ENCODE data around the gene DHX30.
"Not testable (repeated sequence)": the region's sequence is repeated elsewhere in the genome, so short reads cannot be mapped to it uniquely, and the experiment has no call there.

GRCh38 chr3:47829482-47829881 is 26.5 kb downstream of the DHX30 start:
- TF ChIP-seq, protein P1, sequence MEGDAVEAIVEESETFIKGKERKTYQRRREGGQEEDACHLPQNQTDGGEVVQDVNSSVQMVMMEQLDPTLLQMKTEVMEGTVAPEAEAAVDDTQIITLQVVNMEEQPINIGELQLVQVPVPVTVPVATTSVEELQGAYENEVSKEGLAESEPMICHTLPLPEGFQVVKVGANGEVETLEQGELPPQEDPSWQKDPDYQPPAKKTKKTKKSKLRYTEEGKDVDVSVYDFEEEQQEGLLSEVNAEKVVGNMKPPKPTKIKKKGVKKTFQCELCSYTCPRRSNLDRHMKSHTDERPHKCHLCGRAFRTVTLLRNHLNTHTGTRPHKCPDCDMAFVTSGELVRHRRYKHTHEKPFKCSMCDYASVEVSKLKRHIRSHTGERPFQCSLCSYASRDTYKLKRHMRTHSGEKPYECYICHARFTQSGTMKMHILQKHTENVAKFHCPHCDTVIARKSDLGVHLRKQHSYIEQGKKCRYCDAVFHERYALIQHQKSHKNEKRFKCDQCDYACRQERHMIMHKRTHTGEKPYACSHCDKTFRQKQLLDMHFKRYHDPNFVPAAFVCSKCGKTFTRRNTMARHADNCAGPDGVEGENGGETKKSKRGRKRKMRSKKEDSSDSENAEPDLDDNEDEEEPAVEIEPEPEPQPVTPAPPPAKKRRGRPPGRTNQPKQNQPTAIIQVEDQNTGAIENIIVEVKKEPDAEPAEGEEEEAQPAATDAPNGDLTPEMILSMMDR (conservative IDR thresholded peaks at IDR 0.05) = not testable (repeated sequence)
- TF ChIP-seq ZFX (IDR thresholded peaks at IDR 0.05) = not testable (repeated sequence)
